Ovary (tissue), 9 donors: Measurements from ENCODE around the gene SESN1. TPM values are rescaled to one million over a fixed set of nuclear protein-coding genes. Genes with fewer than 3 reads are reported as not detected.

Experiments used
- DNase-seq, 5 donors: peaks; one replicate each; pipeline ENCODE4 v3.0.0-alpha.2; 2019 to 2020
- H3K27ac ChIP-seq, 2 donors: fragments of 200-600 bp; one replicate each; pipeline versions ENCODE4 v1.5.1 to v1.8.0; 2019 to 2022
- H3K27me3 ChIP-seq: fragments of 200-600 bp; one replicate; pipeline ENCODE4 v1.8.0; 2022
- H3K36me3 ChIP-seq: fragments of 200-600 bp; sonication (generic); one replicate; pipeline ENCODE4 v1.5.1; 2019
- H3K4me1 ChIP-seq: one replicate; pipeline ENCODE4 v1.8.1; 2013; ENCODE audit warnings: mild to moderate bottlenecking, moderate library complexity; ENCODE audit not compliant: insufficient read depth
- H3K4me3 ChIP-seq: fragments of 200-600 bp; sonication (generic); one replicate; pipeline ENCODE4 v1.5.1; 2017
- H3K9me3 ChIP-seq, 2 donors: fragments of 200-600 bp in 1 of 2; sonication (generic) in 1 of 2; one replicate each; pipeline versions ENCODE4 v1.5.1 to v1.8.1; 2013 to 2019; ENCODE audit warnings: mild to moderate bottlenecking in 1 of 2, moderate library complexity in 1 of 2
- CTCF ChIP-seq, 3 donors: fragments of 450-650 bp in 2 of 3; fragments of 200-600 bp in 1 of 3; IDR thresholded peaks; one replicate each; pipeline versions ENCODE4 v1.5.1 to v1.8.0; 2016 to 2022; ENCODE audit warnings: antibody characterized with exemption in 3 of 3, mild to moderate bottlenecking in 1 of 3
- EP300 ChIP-seq: sonication (generic); formaldehyde crosslinking; IDR thresholded peaks from one replicate; pipeline ENCODE4 v1.6.1; 2017; ENCODE audit warnings: antibody characterized with exemption
- POLR2A ChIP-seq: fragments of 450-650 bp; IDR thresholded peaks from one replicate; pipeline ENCODE4 v1.6.1; 2017; ENCODE audit warnings: antibody characterized with exemption, mild to moderate bottlenecking, moderate library complexity
- WGBS, 3 donors: extraction: QIAGEN DNeasy Blood & Tissue Kit in 1 of 3; methylation state at CpG; one replicate each; pipeline versions ENCODE4 v1.1.5 to v1.1.7; 2013 to 2017; 5-methylcytosine and 5-hydroxymethylcytosine counted together
- intact Hi-C, 4 donors: fragments of 100-400 bp; cut with DNase I; formaldehyde crosslinking; loops; one replicate each; pipeline versions ENCODE4 v1.11.0 to v1.15.1; 2022 to 2023
- polyA plus RNA-seq, 2 donors: library from polyadenylated mRNA; stranded (reverse); fragments of 200-250 nt in 1 of 2; fragments of 350-450 nt in 1 of 2; fragmentation: Illumina TruSeq in 1 of 2; extraction: RNeasy Lipid Tissue Mini Kit (QIAGEN cat#74804) in 1 of 2; gene quantifications; one replicate each; pipeline ENCODE4 v1.2.3, GENCODE V29; 2013 to 2014
- total RNA-seq, 7 donors: library from RNA; depleted of rRNA in 2 of 7; stranded (reverse); fragments of >200 nt in 2 of 7; fragmentation: NEBNext Ultra II Directional in 3 of 7; extraction: Animal tissue kit (Norgen Biotek cat#: 25700) in 3 of 7; gene quantifications; one replicate each; pipeline versions ENCODE4 v1.1.0 to v1.2.4, GENCODE V29; 2016 to 2023
- donor health status: DM: no; HTN: no; CAD: no; lungs with moderate emphysema.
- donor health status: DM: no; HTN: no; CAD: no.
- donor health status: Bipolar disorder and iron deficiency.
- donor health status: DM: yes; HTN: yes; CAD: no.
- donor health status: DM: no; HTN: no; CAD: no.
- donor health status: DM: yes; HTN: yes; CAD: no.

The SESN1 gene
- total and polyA plus RNA-seq, 9 donors: 36.5 to 97.2 (median 65.4) TPM

DNA sequence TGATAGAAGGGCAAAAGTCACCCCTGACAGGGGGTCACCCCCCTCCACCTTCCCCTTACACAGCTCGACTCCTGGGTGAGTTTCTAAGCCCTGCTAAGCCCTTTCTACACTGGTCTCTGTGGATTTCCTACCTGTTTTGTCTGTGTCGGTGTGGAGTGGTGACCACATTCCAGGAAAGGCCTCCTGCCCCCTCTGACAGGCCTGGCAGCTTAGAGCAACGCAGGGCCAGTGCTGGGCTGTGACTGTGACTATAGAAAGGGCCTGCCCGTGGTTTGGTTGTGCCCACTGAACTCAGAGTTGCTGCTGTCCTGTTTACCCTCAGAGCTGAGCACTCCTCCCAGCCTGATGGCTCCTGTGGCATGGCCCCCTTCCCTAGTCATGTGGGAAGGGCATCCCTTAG lies 137.4 kb downstream of the SESN1 start:
- 85 to 92% (median 88%) methylated on average over 4 of the region's 4 CpGs for WGBS, 3 donors
- H3K4me3 ChIP-seq: no peak overlapping the region
- H3K36me3 ChIP-seq: no peaks in the 10 kb centered on the region
- no peaks in the 10 kb centered on the region for H3K9me3 ChIP-seq
- no peaks in the 10 kb centered on the region for H3K27me3 ChIP-seq
- H3K4me1 ChIP-seq: peaks cover 8% of the 10 kb centered on the region
- intact Hi-C loops: loop anchor here in 1 of 4 donors (10.0 kb wide), 1 partner anchor 48 kb away; no protein-coding TSS in a partner anchor
- DNase-seq: no peak
- TF ChIP-seq POLR2A (no peak), EP300 (no peak), CTCF (IDR thresholded peaks at IDR 0.05) (no peak)
- H3K27ac ChIP-seq: no peak overlapping the region

GRCh38 chr6:108955329-108955949 lies 139.2 kb downstream of the SESN1 start:
- intact Hi-C loops: loop anchor here in 1 of 4 donors (10.0 kb wide), 1 partner anchor 49 kb away; no protein-coding TSS in a partner anchor
- Histone ChIP-seq H3K27ac (no peak overlapping the region), H3K27me3 (no peaks in the 10 kb centered on the region), H3K36me3 (no peaks in the 10 kb centered on the region), H3K4me3 (no peak overlapping the region), H3K9me3 (no peaks in the 10 kb centered on the region), H3K4me1 (peaks cover 3% of the 10 kb centered on the region)
- no peak for TF ChIP-seq POLR2A
- no peak for TF ChIP-seq CTCF (IDR thresholded peaks at IDR 0.05)
- TF ChIP-seq EP300: no peak
- DNase-seq: no peak
- WGBS, 3 donors: 85 to 89% (median 88%) methylated on average over 15 of the region's 15 CpGs

DNA sequence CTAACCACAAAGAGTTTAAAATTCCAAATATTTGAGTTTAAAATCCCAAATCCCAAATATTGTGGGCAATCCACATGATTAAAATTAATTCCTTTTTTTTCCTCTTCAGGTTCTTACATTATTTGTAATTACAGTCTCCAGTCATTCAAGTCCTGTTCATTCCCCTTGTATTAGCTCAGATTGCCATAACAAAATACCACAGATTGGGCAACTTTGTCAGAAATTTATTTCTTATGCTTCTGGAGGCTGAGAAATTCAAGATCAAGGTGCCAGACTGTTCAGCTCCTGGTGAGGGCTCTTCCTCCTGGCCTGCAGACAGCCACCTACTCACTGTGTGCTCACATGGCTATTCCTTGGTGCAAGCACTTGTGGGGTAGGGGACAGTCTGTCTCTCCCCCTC lies 141.0 kb downstream of the SESN1 start:
- intact Hi-C loops: loop anchor here in 1 of 4 donors (10.0 kb wide), 1 partner anchor 51 kb away; no protein-coding TSS in a partner anchor
- no peak overlapping the region for H3K27ac ChIP-seq
- no peaks in the 10 kb centered on the region for H3K9me3 ChIP-seq
- DNase-seq: no peak
- no peak overlapping the region for H3K4me3 ChIP-seq
- H3K4me1 ChIP-seq: peaks cover 2% of the 10 kb centered on the region
- no peaks in the 10 kb centered on the region for H3K27me3 ChIP-seq
- no peaks in the 10 kb centered on the region for H3K36me3 ChIP-seq
- TF ChIP-seq EP300 (no peak), POLR2A (no peak), CTCF (IDR thresholded peaks at IDR 0.05) (no peak)

GRCh38 chr6:108952776-108953486 lies 141.7 kb downstream of the SESN1 start:
- no peaks in the 10 kb centered on the region for H3K9me3 ChIP-seq
- no peaks in the 10 kb centered on the region for H3K27me3 ChIP-seq
- 54 to 75% (median 70%) methylated on average over 27 of the region's 27 CpGs for WGBS, 3 donors
- TF ChIP-seq POLR2A (no peak), CTCF (IDR thresholded peaks at IDR 0.05) (no peak), EP300 (no peak)
- DNase-seq: no peak
- H3K27ac ChIP-seq: no peak overlapping the region
- no peaks in the 10 kb centered on the region for H3K36me3 ChIP-seq
- H3K4me3 ChIP-seq: no peak overlapping the region
- peaks cover 8% of the 10 kb centered on the region for H3K4me1 ChIP-seq
- intact Hi-C loops: loop anchor here in 1 of 4 donors (10.0 kb wide), 1 partner anchor 52 kb away; no protein-coding TSS in a partner anchor
